ENCODE data around the gene CDC14B. TPM values are rescaled to one million over a fixed set of nuclear protein-coding genes. Genes with fewer than 3 reads are reported as not detected.

Gene CDC14B
- polyA plus RNA-seq, 4 donors, result 8.5 to 20.8 (median 14.1) TPM

GRCh38 chr9:96611302-96611701 is 8.3 kb downstream of the CDC14B start:
- no peak for FAIRE-seq
- Histone ChIP-seq H3K36me3 (ENCODE audit: control insufficient read depth in 3 of 3, insufficient read depth in 2 of 3, low read depth in 1 of 3, low read length in 3 of 3) (no peaks in the 10 kb centered on the region), H3K4me1 (ENCODE audit: control insufficient read depth in 3 of 3, insufficient read depth in 2 of 3, low read depth in 1 of 3, low read length in 2 of 3) (peaks cover 0 to 5% (median 0%) of the 10 kb centered on the region in 3 donors), H3K27ac (ENCODE audit: low read depth in 1 of 3, low read length in 2 of 3) (no peak overlapping the region), H3K27me3 (ENCODE audit: control insufficient read depth in 3 of 3, insufficient read depth in 3 of 3, low read length in 3 of 3) (no peaks in the 10 kb centered on the region), H3K9me3 (ENCODE audit: control insufficient read depth in 2 of 2, insufficient read depth in 1 of 2, low read depth in 1 of 2, low read length in 1 of 2) (no peaks in the 10 kb centered on the region), H3K4me3 (ENCODE audit: low read depth in 1 of 3, low read length in 3 of 3) (no peak overlapping the region)
- DNase-seq, result no peak
- 80 to 95% (median 90%) methylated on average over 3 of the region's 3 CpGs for WGBS, 3 donors

DNA sequence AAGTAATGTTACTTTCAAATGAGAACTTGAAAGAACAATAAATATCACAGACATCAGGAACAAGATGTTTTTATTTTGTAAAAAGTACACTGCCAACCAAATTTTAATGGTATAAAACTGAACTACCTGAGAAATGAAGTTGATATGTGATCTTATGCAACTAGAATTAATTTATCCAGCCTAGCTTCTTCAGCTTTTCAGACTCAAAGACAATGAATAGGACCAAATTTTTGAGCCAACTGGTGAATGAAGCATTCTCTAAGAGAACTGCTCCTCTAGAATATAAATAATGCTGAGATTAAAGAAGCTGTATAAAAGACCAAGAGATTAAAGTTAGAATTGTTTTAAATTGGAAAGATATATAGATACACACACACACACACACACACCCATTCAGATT is 9.9 kb downstream of the CDC14B start:
- H3K4me3 ChIP-seq (ENCODE audit: low read depth in 1 of 3, low read length in 3 of 3), result no peak overlapping the region
- no peaks in the 10 kb centered on the region for H3K36me3 ChIP-seq (ENCODE audit: control insufficient read depth in 3 of 3, insufficient read depth in 2 of 3, low read depth in 1 of 3, low read length in 3 of 3)
- DNase-seq (no peak), FAIRE-seq (no peak)
- no peaks in the 10 kb centered on the region for H3K27me3 ChIP-seq (ENCODE audit: control insufficient read depth in 3 of 3, insufficient read depth in 3 of 3, low read length in 3 of 3)
- peaks cover 0 to 5% (median 0%) of the 10 kb centered on the region in 3 donors for H3K4me1 ChIP-seq (ENCODE audit: control insufficient read depth in 3 of 3, insufficient read depth in 2 of 3, low read depth in 1 of 3, low read length in 2 of 3)
- no peaks in the 10 kb centered on the region for H3K9me3 ChIP-seq (ENCODE audit: control insufficient read depth in 2 of 2, insufficient read depth in 1 of 2, low read depth in 1 of 2, low read length in 1 of 2)
- H3K27ac ChIP-seq (ENCODE audit: low read depth in 1 of 3, low read length in 2 of 3), result no peak overlapping the region

GRCh38 chr9:96607971-96608370 is 11.7 kb downstream of the CDC14B start:
- H3K9me3 ChIP-seq (ENCODE audit: control insufficient read depth in 2 of 2, insufficient read depth in 1 of 2, low read depth in 1 of 2, low read length in 1 of 2), result no peaks in the 10 kb centered on the region
- no peaks in the 10 kb centered on the region for H3K27me3 ChIP-seq (ENCODE audit: control insufficient read depth in 3 of 3, insufficient read depth in 3 of 3, low read length in 3 of 3)
- no peaks in the 10 kb centered on the region for H3K36me3 ChIP-seq (ENCODE audit: control insufficient read depth in 3 of 3, insufficient read depth in 2 of 3, low read depth in 1 of 3, low read length in 3 of 3)
- WGBS, 3 donors, result 80 to 86% (median 86%) methylated on average over 3 of the region's 3 CpGs
- no peak overlapping the region for H3K4me3 ChIP-seq (ENCODE audit: low read depth in 1 of 3, low read length in 3 of 3)
- H3K27ac ChIP-seq (ENCODE audit: low read depth in 1 of 3, low read length in 2 of 3), result no peak overlapping the region
- no peak for DNase-seq
- FAIRE-seq, result no peak
- H3K4me1 ChIP-seq (ENCODE audit: control insufficient read depth in 3 of 3, insufficient read depth in 2 of 3, low read depth in 1 of 3, low read length in 2 of 3), result peaks cover 0 to 5% (median 0%) of the 10 kb centered on the region in 3 donors

DNA sequence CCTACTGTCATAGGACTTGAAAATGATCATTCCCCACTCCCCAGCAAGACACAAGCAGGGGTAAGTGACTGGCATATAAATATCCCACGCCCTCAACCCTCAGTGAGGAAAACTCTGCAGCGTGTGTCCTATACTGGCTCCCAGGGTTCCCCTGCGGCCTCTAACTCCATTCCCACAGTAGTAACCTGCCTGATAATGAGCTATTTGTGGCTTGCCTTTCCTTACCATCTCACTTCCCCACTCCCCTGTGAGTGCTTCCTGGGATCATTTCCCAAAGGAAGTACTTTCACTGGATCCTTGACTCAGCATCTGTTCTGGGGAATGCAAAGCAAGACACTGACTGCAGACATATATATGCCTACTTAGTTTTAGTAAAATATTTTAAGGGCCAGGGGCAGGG is 14.3 kb downstream of the CDC14B start:
- Histone ChIP-seq H3K36me3 (ENCODE audit: control insufficient read depth in 3 of 3, insufficient read depth in 2 of 3, low read depth in 1 of 3, low read length in 3 of 3) (no peaks in the 10 kb centered on the region), H3K9me3 (ENCODE audit: control insufficient read depth in 2 of 2, insufficient read depth in 1 of 2, low read depth in 1 of 2, low read length in 1 of 2) (peaks cover 0 to 3% of the 10 kb centered on the region in 2 donors), H3K4me3 (ENCODE audit: low read depth in 1 of 3, low read length in 3 of 3) (no peak overlapping the region), H3K4me1 (ENCODE audit: control insufficient read depth in 3 of 3, insufficient read depth in 2 of 3, low read depth in 1 of 3, low read length in 2 of 3) (no peaks in the 10 kb centered on the region), H3K27me3 (ENCODE audit: control insufficient read depth in 3 of 3, insufficient read depth in 3 of 3, low read length in 3 of 3) (no peaks in the 10 kb centered on the region), H3K27ac (ENCODE audit: low read depth in 1 of 3, low read length in 2 of 3) (no peak overlapping the region)
- FAIRE-seq (no peak), DNase-seq (no peak)
- WGBS, 3 donors, result 89 to 94% (median 91%) methylated on average over 3 of the region's 3 CpGs

- 73 to 83% (median 79%) methylated on average over 3 of the region's 3 CpGs for WGBS, 3 donors
- Histone ChIP-seq H3K4me3 (ENCODE audit: low read depth in 1 of 3, low read length in 3 of 3) (no peak overlapping the region), H3K4me1 (ENCODE audit: control insufficient read depth in 3 of 3, insufficient read depth in 2 of 3, low read depth in 1 of 3, low read length in 2 of 3) (no peaks in the 10 kb centered on the region), H3K27me3 (ENCODE audit: control insufficient read depth in 3 of 3, insufficient read depth in 3 of 3, low read length in 3 of 3) (no peaks in the 10 kb centered on the region), H3K9me3 (ENCODE audit: control insufficient read depth in 2 of 2, insufficient read depth in 1 of 2, low read depth in 1 of 2, low read length in 1 of 2) (peaks cover 0 to 3% of the 10 kb centered on the region in 2 donors), H3K27ac (ENCODE audit: low read depth in 1 of 3, low read length in 2 of 3) (no peak overlapping the region), H3K36me3 (ENCODE audit: control insufficient read depth in 3 of 3, insufficient read depth in 2 of 3, low read depth in 1 of 3, low read length in 3 of 3) (no peaks in the 10 kb centered on the region)
- FAIRE-seq, result no peak
- no peak for DNase-seq
Observed at GRCh38 chr9:96604004-96604319, 15.7 kb downstream of the CDC14B start.

GRCh38 chr9:96603305-96604003 is 16.2 kb downstream of the CDC14B start:
- DNase-seq, result no peak
- Histone ChIP-seq H3K36me3 (ENCODE audit: control insufficient read depth in 3 of 3, insufficient read depth in 2 of 3, low read depth in 1 of 3, low read length in 3 of 3) (no peaks in the 10 kb centered on the region), H3K4me3 (ENCODE audit: low read depth in 1 of 3, low read length in 3 of 3) (no peak overlapping the region), H3K27ac (ENCODE audit: low read depth in 1 of 3, low read length in 2 of 3) (no peak overlapping the region), H3K4me1 (ENCODE audit: control insufficient read depth in 3 of 3, insufficient read depth in 2 of 3, low read depth in 1 of 3, low read length in 2 of 3) (no peaks in the 10 kb centered on the region), H3K9me3 (ENCODE audit: control insufficient read depth in 2 of 2, insufficient read depth in 1 of 2, low read depth in 1 of 2, low read length in 1 of 2) (peaks cover 0 to 3% of the 10 kb centered on the region in 2 donors), H3K27me3 (ENCODE audit: control insufficient read depth in 3 of 3, insufficient read depth in 3 of 3, low read length in 3 of 3) (no peaks in the 10 kb centered on the region)
- WGBS, 3 donors, result 83 to 87% (median 84%) methylated on average over 8 of the region's 8 CpGs
- no peak for FAIRE-seq

- no peak overlapping the region for H3K27ac ChIP-seq (ENCODE audit: low read depth in 1 of 3, low read length in 2 of 3)
Observed at GRCh38 chr9:96599298-96599697, 20.3 kb downstream of the CDC14B start.

GRCh38 chr9:96596601-96597111 is 23.0 kb downstream of the CDC14B start:
- Histone ChIP-seq H3K9me3 (ENCODE audit: control insufficient read depth in 2 of 2, insufficient read depth in 1 of 2, low read depth in 1 of 2, low read length in 1 of 2) (peaks cover 0 to 7% of the 10 kb centered on the region in 2 donors), H3K36me3 (ENCODE audit: control insufficient read depth in 3 of 3, insufficient read depth in 2 of 3, low read depth in 1 of 3, low read length in 3 of 3) (no peaks in the 10 kb centered on the region), H3K27ac (ENCODE audit: low read depth in 1 of 3, low read length in 2 of 3) (no peak overlapping the region), H3K4me3 (ENCODE audit: low read depth in 1 of 3, low read length in 3 of 3) (no peak overlapping the region), H3K27me3 (ENCODE audit: control insufficient read depth in 3 of 3, insufficient read depth in 3 of 3, low read length in 3 of 3) (no peaks in the 10 kb centered on the region), H3K4me1 (ENCODE audit: control insufficient read depth in 3 of 3, insufficient read depth in 2 of 3, low read depth in 1 of 3, low read length in 2 of 3) (no peaks in the 10 kb centered on the region)
- no peak for FAIRE-seq
- 90 to 94% (median 93%) methylated on average over 5 of the region's 5 CpGs for WGBS, 3 donors
- no peak for DNase-seq

More at GRCh38 chr9:96599298-96599697, 20.3 kb downstream of the CDC14B start:
- DNase-seq (no peak), FAIRE-seq (no peak)
- H3K4me1 ChIP-seq (ENCODE audit: control insufficient read depth in 3 of 3, insufficient read depth in 2 of 3, low read depth in 1 of 3, low read length in 2 of 3), result no peaks in the 10 kb centered on the region
- peaks cover 0 to 10% of the 10 kb centered on the region in 2 donors for H3K9me3 ChIP-seq (ENCODE audit: control insufficient read depth in 2 of 2, insufficient read depth in 1 of 2, low read depth in 1 of 2, low read length in 1 of 2)
- H3K4me3 ChIP-seq (ENCODE audit: low read depth in 1 of 3, low read length in 3 of 3), result no peak overlapping the region
- H3K36me3 ChIP-seq (ENCODE audit: control insufficient read depth in 3 of 3, insufficient read depth in 2 of 3, low read depth in 1 of 3, low read length in 3 of 3), result no peaks in the 10 kb centered on the region
- 91 to 95% (median 95%) methylated on average over 5 of the region's 5 CpGs for WGBS, 3 donors
- H3K27me3 ChIP-seq (ENCODE audit: control insufficient read depth in 3 of 3, insufficient read depth in 3 of 3, low read length in 3 of 3), result no peaks in the 10 kb centered on the region
